ENCODE results near the gene PPEF2. TPM values are rescaled to one million over a fixed set of nuclear protein-coding genes. Genes with fewer than 3 reads are reported as not detected.

Gene PPEF2
- total RNA-seq, 1 experiment from 2014 or later: not detected

GRCh38 chr4:75848891-75849290 lies 53.4 kb downstream of the PPEF2 start:
- no peak overlapping the region for H2BK12ac ChIP-seq (ENCODE audit: insufficient read length, low read depth, low read length)
- Mint-ChIP-seq H3K27ac (no peak overlapping the region), H3K9me3 (no peaks in the 10 kb centered on the region), H3K4me3 (no peak overlapping the region), H3K27me3 (ENCODE audit: low read depth) (no peaks in the 10 kb centered on the region; the same call in 1 of the 2 replicates), H3K4me1 (peaks cover 22 to 23% of the 10 kb centered on the region in 2 experiments), H3K36me3 (ENCODE audit: insufficient read depth in 1 of 3, low read depth in 3 of 3) (no peaks in the 10 kb centered on the region)
- H3K4me2 ChIP-seq (ENCODE audit: insufficient read depth, insufficient read length, low read length): no peak overlapping the region
- WGBS (ENCODE audit: extremely low coverage, insufficient read length, low lambda C conversion rate): no CpG with 5 or more reads among the region's 4 CpGs
- no peak overlapping the region for H2BK20ac ChIP-seq (ENCODE audit: low read depth, low read length, poor library complexity, severe bottlenecking)
- H3K9ac ChIP-seq (ENCODE audit: extremely low read depth, insufficient read length, low read length): no peak overlapping the region
- no peak overlapping the region for H3K4ac ChIP-seq (ENCODE audit: low read depth, low read length)
- H3K27ac ChIP-seq (ENCODE audit: insufficient read length, low read depth, low read length): no peak overlapping the region
- H2BK5ac ChIP-seq (ENCODE audit: insufficient read length, low read length): no peak overlapping the region
- no peaks in the 10 kb centered on the region for H3K9me3 ChIP-seq (ENCODE audit: control insufficient read depth, low read depth, low read length)
- H2AK5ac ChIP-seq (ENCODE audit: insufficient read length, low read length): no peak overlapping the region
- H3K4me1 ChIP-seq (ENCODE audit: insufficient read depth, low read length): peaks cover 7% of the 10 kb centered on the region; the same call in 1 of the 2 replicates
- DNase-seq: no peak
- H2AFZ ChIP-seq (ENCODE audit: low read length): no peak overlapping the region
- H3K79me1 ChIP-seq (ENCODE audit: insufficient read depth, low read depth, low read length, poor library complexity, severe bottlenecking): no peaks in the 10 kb centered on the region
- no peak overlapping the region for H3K23ac ChIP-seq (ENCODE audit: insufficient read length, low read depth, low read length)
- no peaks in the 10 kb centered on the region for H3K27me3 ChIP-seq (ENCODE audit: insufficient read depth, low read length)
- TF ChIP-seq, protein P1, sequence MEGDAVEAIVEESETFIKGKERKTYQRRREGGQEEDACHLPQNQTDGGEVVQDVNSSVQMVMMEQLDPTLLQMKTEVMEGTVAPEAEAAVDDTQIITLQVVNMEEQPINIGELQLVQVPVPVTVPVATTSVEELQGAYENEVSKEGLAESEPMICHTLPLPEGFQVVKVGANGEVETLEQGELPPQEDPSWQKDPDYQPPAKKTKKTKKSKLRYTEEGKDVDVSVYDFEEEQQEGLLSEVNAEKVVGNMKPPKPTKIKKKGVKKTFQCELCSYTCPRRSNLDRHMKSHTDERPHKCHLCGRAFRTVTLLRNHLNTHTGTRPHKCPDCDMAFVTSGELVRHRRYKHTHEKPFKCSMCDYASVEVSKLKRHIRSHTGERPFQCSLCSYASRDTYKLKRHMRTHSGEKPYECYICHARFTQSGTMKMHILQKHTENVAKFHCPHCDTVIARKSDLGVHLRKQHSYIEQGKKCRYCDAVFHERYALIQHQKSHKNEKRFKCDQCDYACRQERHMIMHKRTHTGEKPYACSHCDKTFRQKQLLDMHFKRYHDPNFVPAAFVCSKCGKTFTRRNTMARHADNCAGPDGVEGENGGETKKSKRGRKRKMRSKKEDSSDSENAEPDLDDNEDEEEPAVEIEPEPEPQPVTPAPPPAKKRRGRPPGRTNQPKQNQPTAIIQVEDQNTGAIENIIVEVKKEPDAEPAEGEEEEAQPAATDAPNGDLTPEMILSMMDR (conservative IDR thresholded peaks at IDR 0.05): no peak
- no peak overlapping the region for H2BK120ac ChIP-seq (ENCODE audit: low read depth, low read length, poor library complexity, severe bottlenecking)
- no peaks in the 10 kb centered on the region for H3K23me2 ChIP-seq (ENCODE audit: insufficient read length, low read depth, low read length, poor library complexity, severe bottlenecking)
- no peak overlapping the region for H4K8ac ChIP-seq (replicated peaks; ENCODE audit: insufficient read length, low read depth, low read length)
- H4K91ac ChIP-seq (ENCODE audit: insufficient read length, low read depth, low read length): no peak overlapping the region
- H4K5ac ChIP-seq (ENCODE audit: insufficient read length, low read depth, low read length): no peak overlapping the region
- no peak overlapping the region for H3T11ph ChIP-seq (ENCODE audit: low read length)
- H3K56ac ChIP-seq (ENCODE audit: insufficient read length, low read depth, low read length): no peak overlapping the region
- H4K20me1 ChIP-seq (ENCODE audit: control insufficient read depth, insufficient read depth, insufficient read length): no peaks in the 10 kb centered on the region
- no peaks in the 10 kb centered on the region for H3K79me2 ChIP-seq (ENCODE audit: insufficient read depth, low read length)
- no peak overlapping the region for H2BK15ac ChIP-seq (ENCODE audit: low read depth, low read length)
- H3K18ac ChIP-seq (ENCODE audit: insufficient read length, low read depth, low read length): no peak overlapping the region
- no peak overlapping the region for H3K14ac ChIP-seq (ENCODE audit: insufficient read depth, low read length)

Data from H9 (cell line).